Motor neuron (in vitro differentiated cells): Measurements from ENCODE around the gene HOXA5. TPM values are rescaled to one million over a fixed set of nuclear protein-coding genes. Genes with fewer than 3 reads are reported as not detected.

Experiments
- ATAC-seq, 8 experiments: fragments of 200-7000 bp; cut with Tn5 transposase; replicated peaks in 6 of 8; 2 replicates each; pipeline ENCODE4 v1.8.0; 2021; ENCODE audit warnings: mild to moderate bottlenecking in 8 of 8, moderate library complexity in 8 of 8
- H3K27ac ChIP-seq, 2 donors: fragments of 250-450 bp; sonication (Bioruptor Pico); 2 replicates each; pipeline ENCODE4 v1.9.0; 2021; ENCODE audit warnings: antibody characterized with exemption in 2 of 2, mild to moderate bottlenecking in 2 of 2, moderate library complexity in 1 of 2
- H3K4me1 ChIP-seq, 2 donors: fragments of 250-450 bp; sonication (Bioruptor Pico); replicated peaks in 1 of 2; 2 replicates each; pipeline ENCODE4 v1.6.1; 2021; ENCODE audit warnings: antibody characterized with exemption in 2 of 2, mild to moderate bottlenecking in 2 of 2, moderate library complexity in 1 of 2
- H3K4me3 ChIP-seq, 5 donors: fragments of 250-450 bp; sonication (Bioruptor Pico); 2 replicates each; pipeline ENCODE4 v1.9.0; 2021; ENCODE audit warnings: antibody characterized with exemption in 5 of 5, mild to moderate bottlenecking in 5 of 5, moderate library complexity in 4 of 5
- WGBS, 10 experiments: fragments of 450-650 bp; shearing (Covaris generic); methylation state at CpG; one replicate each; pipeline ENCODE4 v1.0.0; 2022; 5-methylcytosine and 5-hydroxymethylcytosine counted together
- in situ Hi-C, 9 experiments: fragments of 400-800 bp; cut with MboI; loops; one replicate each; pipeline ENCODE4 v1.15.0; 2021; ENCODE audit warnings: low sequenced_read_pairs in 9 of 9, low pct_unique_long_range_greater_than_20kb in 2 of 9; ENCODE audit not compliant: unreplicated experiment in 9 of 9
- total RNA-seq, 8 experiments: library from RNA; unstranded; fragments of 300-600 nt; gene quantifications; 2 replicates each; pipeline versions ENCODE4 v1.2.3 to v1.2.4, GENCODE V29; 2022

The HOXA5 gene
- total RNA-seq, 8 experiments from 2014 or later: 10.0 to 121 (median 73.0) TPM

DNA sequence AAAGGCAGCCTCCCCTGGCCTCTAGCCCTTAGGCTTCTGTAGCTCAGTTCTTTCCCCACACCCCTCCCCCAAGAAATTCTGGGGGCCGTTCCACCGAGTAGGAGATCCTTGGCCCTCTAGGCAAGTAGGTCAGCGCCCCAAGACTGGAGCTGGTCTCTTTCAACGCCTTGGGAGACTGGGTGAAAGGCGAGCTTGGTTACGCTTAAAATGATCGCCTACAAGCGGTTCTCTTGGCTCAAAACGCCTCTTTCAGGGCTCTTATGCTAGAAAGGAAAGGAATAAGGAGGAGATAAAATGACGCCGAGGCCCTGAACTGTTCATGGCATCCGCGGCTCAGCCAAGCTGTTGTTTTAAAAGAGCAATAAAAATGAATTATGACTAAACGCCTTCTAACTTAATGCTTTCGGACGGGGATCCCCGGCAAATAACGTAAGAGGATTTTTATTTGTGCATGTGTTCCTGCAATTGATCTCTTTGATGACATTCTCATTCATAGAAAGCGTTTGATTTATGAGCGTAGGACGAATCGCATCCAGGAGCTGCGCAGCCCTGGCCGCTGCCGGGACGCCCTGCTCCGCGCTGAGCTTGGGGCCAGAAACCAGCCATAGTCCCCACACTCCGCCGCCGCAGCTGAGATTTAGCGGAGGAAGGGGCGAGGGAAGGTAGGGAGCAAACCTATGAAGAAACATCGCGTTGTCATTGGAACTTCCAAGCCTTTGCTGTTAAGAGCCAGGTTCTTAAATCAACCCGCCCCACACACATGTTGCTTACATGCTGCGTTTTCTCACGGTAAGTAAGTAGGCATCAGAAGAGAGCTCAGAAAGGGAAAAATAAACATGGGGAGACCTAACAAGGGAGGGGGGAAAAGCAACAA, 44.7 kb downstream of the HOXA5 start:
- peaks cover 0 to 5% of the 10 kb centered on the region in 2 donors for H3K4me1 ChIP-seq
- peak overlapping the region; percentile 51 to 82 (median 69) for H3K4me3 ChIP-seq
- in situ Hi-C loops: loop anchor here in 4 of 9 experiments (10.0 to 25.0 kb wide), 2 partner anchors 237 to 244 kb away; partner anchors contain the start of gene SKAP2 (in 1 of the 4)
- ATAC-seq: peak in 7 of 8 experiments; percentile 2 to 39 (median 21)
- WGBS, 10 experiments: 0 to 77% (median 3%) methylated on average over 2 to 25 of the region's 38 CpGs
- peak overlapping the region; percentile 92 to 98 for H3K27ac ChIP-seq

DNA sequence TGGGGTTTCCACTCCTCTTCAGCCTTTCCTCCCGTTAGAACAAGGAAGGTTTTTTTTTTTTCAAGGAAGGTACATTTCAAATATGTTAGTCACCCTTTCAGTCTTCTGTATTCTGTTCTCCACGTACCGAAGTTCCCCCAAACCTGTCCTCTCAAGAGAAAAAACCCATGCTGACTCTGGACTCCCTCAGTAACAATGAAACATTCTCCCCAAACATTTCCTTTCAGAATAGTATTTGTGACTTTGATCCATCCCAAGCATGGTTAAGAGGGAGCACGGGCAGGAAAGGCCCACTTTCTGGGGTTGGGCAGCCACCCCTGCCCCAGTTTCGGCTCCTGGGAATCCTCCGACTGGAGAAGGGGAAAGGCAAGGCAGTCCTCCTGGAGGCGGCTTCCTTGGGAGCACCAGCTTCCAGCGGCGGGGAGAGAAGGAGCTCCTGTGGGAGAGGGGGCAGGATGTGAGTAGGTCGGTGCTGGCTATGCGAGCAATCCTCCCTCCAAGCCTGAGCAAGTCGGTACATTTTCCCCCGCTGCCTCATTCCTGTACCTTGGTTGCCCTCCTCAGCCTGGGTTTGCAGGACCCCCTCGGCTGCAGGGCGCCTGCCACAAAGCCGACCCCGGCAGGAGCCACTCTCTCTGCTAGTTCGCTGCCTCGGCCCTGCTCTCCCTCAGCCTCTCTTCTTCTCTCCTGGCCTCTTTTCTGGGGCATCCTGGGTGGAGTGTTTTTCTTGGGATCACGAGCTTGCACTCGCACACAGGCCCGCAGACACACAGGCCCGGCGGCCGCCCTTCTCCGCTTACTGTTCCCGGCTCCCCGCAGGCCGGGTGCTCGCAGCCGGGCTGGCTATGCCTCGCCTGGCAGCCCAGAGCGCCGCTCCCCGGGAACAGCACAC, 45.5 kb downstream of the HOXA5 start:
- Histone ChIP-seq H3K4me3 (peak overlapping the region; percentile 51 to 82 (median 69)), H3K4me1 (peaks cover 0 to 5% of the 10 kb centered on the region in 2 donors), H3K27ac (peak overlapping the region; percentile 92 to 98)
- 0 to 50% (median 10%) methylated on average over 1 to 14 of the region's 35 CpGs; no CpG with 5 or more reads in 2 of the 10 experiments for WGBS, 10 experiments
- peak in 3 of 8 experiments; percentile 1 to 25 (median 13) for ATAC-seq
- in situ Hi-C loops: loop anchor here in 4 of 9 experiments (10.0 to 25.0 kb wide), 2 partner anchors 236 to 243 kb away; partner anchors contain the start of gene SKAP2 (in 1 of the 4)

GRCh38 chr7:27096768-27097514, 46.5 kb downstream of the HOXA5 start:
- Histone ChIP-seq H3K27ac (peak overlapping the region; percentile 92 to 98), H3K4me1 (peaks cover 9 to 13% of the 10 kb centered on the region in 2 donors), H3K4me3 (peak overlapping the region; percentile 51 to 82 (median 69))
- ATAC-seq: peak in 2 of 8 experiments; percentile 3 to 14
- in situ Hi-C loops: loop anchor here in 4 of 9 experiments (10.0 to 25.0 kb wide), 2 partner anchors 235 to 242 kb away; partner anchors contain the start of gene SKAP2 (in 1 of the 4)
- 0 to 11% (median 0%) methylated on average over 1 to 13 of the region's 41 CpGs; no CpG with 5 or more reads in 2 of the 10 experiments for WGBS, 10 experiments

DNA sequence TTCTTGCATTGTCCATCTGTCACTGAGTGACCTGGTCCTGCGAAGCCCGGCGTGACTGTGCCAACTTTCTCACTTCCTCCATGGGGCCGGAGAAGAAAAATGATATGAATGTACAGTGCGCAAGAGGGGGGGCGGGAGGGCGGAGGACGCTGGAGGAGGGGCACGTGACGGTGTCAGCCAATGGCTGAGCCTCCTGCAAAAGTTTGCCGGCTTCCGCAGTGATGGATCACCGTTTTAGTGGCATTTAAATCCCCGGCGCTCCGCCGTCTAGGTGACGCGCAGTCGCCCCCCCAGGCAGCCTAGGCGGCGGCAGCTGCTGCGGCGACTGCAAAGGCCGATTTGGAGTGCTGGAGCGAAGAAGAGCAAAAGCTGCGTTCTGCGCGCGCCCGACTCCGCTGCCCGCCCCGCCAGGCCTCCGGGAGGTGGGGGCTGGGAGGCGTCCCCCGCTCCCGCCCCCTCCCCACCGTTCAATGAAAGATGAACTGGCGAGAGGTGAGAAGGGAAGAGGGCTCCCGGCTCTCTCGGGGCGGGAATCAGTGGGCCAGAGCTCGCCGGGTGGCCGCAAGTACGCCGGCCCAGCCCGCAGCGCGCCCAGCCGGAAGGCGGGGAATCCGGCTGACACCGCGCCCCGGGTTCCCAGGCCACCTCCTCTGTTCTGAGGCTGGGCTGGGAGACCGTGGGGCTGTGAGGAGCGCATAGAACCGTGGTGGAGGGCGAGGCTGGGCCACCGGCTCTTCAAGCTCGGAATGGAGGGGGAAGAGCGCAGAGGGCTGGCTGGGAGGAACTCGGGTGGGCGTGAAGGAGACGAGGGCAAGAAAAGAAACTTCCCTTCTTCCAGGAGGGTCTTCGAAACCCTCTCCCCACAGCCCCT, 47.3 kb downstream of the HOXA5 start, which contains the start of gene HOXA1:
Gene HOXA1 (minus strand): TSS at position 104 of the 871 bp plus-strand sequence. CDS start 88 bp downstream, at position 16.
- in situ Hi-C loops: loop anchor here in 4 of 9 experiments (10.0 to 25.0 kb wide), 2 partner anchors 234 to 241 kb away; partner anchors contain the start of gene SKAP2 (in 1 of the 4)
- peak; percentile 66 to 81 (median 76) for ATAC-seq
- peak within 1 kb of the TSS; percentile 92 to 98 for H3K27ac ChIP-seq
- H3K4me3 ChIP-seq: peak within 1 kb of the TSS; percentile 51 to 82 (median 69)
- 0% methylated on average over 1 to 8 of the region's 68 CpGs; no CpG with 5 or more reads in 6 of the 10 experiments for WGBS, 10 experiments
- H3K4me1 ChIP-seq: peaks cover 15 to 21% of the 10 kb centered on the region in 2 donors

DNA sequence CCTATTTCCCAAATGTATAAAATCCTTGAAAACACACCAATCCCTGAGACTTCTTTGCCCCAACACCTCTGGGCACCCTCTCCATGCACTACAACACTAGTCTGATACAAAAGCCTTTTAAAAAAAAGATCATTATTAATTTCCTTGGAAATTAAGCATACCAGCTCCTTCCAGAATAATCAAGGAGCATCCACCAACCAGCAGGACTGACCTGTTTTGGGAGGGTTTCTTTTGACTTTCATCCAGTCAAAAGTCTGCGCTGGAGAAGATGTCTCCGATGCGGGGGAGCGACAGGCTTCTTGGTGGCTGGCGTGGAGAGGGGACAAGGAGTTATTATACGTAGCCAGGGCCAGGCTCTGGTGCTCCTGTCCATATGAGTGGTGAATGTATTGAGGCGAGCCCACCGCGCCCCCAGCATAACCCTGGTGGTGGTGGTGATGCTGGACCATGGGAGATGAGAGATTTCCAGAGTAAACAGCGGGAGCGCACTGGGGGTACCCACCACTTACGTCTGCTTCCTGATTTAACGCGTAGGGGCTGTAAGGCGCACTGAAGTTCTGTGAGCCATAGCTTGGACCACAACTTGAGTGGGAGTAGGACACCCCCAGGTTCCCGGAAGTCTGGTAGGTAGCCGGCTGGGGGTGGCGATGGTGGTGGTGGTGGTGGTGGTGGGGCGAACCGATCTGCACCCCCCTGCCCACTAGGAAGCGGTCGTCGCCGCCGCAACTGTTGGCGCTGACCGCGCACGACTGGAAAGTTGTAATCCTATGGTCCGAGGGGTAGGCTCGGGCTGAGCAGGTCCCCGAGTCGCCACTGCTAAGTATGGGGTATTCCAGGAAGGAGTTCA, 48.2 kb downstream of the HOXA5 start:
- WGBS, 10 experiments: 0 to 100% (median 0%) methylated on average over 1 to 10 of the region's 33 CpGs; no CpG with 5 or more reads in 4 of the 10 experiments
- peak overlapping the region; percentile 51 to 82 (median 69) for H3K4me3 ChIP-seq
- H3K4me1 ChIP-seq: peaks cover 22 to 30% of the 10 kb centered on the region in 2 donors
- in situ Hi-C loops: loop anchor here in 4 of 9 experiments (10.0 to 25.0 kb wide), 2 partner anchors 233 to 240 kb away; partner anchors contain the start of gene SKAP2 (in 1 of the 4)
- ATAC-seq: peak in 5 of 8 experiments; percentile 1 to 12 (median 4)
- H3K27ac ChIP-seq: peak overlapping the region; percentile 69

DNA sequence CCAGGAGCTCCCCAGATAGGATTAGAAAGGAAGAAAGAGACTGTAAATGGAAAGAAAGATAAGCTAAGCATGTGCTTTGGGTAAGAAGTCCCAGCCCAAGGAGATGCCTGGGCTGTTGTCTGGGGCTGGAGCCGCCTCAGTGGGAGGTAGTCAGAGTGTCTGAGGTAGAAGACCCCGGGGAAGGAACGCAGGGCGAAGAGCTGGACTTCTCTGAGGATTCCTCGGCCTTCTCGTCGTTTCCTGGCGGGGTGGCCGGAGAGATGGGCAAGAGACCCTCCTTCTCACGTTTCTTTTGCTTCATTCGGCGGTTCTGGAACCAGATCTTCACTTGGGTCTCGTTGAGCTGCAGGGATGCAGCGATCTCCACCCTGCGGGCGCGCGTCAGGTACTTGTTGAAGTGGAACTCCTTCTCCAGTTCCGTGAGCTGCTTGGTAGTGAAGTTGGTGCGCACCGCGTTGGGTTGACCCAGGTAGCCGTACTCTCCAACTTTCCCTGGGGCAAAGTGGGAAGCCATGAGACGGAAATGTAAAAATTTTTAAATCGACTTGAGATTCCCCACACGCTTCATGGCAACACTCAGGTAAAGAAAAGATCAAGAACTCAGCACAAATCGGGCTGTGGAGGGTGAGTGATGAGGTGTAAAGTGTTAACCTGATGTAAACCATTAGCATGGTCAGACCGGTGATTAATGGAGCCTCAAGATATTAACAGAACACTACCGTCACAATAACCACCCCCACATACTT, 49.0 kb downstream of the HOXA5 start:
- H3K4me1 ChIP-seq: peaks cover 30 to 33% of the 10 kb centered on the region in 2 donors
- peak overlapping the region; percentile 69 for H3K27ac ChIP-seq
- WGBS, 10 experiments: 0 to 73% (median 27%) methylated on average over 1 to 10 of the region's 29 CpGs; no CpG with 5 or more reads in 4 of the 10 experiments
- no peak for ATAC-seq
- in situ Hi-C loops: loop anchor here in 4 of 9 experiments (10.0 to 25.0 kb wide), 2 partner anchors 232 to 240 kb away; partner anchors contain the start of gene SKAP2 (in 1 of the 4)
- peak overlapping the region; percentile 51 to 82 (median 69) for H3K4me3 ChIP-seq

DNA sequence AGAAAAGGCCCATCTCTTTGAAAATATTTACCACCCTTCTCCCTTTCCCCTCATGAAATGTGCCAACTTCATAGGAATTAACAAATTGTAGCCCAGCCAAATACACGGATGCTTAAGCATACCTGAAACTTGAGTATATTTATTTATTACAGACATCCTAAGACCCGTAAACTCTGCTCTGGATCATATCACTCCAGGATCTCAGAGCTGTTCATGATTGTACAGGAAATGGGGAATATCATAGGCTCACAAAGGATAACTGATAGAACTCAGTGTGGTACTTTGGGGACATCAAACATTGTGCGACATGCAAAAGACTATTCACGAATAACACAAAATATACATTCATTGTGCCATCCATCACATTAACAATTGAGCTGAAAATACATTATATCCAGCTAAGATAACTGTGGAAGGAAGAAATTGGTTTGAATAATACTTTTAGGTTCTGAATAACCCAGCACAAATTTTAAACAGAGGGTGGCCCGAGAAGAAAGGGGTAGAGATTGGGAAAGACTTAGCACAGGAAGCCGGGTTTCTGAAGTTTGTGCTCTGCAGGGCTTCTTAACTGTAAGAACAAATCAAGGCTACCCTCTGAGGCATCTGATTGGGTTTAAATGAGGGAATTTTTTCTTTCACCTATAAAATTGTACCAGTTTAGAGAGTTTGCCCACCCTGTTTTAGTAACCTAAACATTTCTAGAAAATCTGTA, 50.1 kb downstream of the HOXA5 start:
- H3K4me1 ChIP-seq: peaks cover 30 to 44% of the 10 kb centered on the region in 2 donors
- ATAC-seq: no peak
- 0 to 90% (median 13%) methylated on average over 1 to 6 of the region's 6 CpGs for WGBS, 10 experiments
- in situ Hi-C loops: loop anchor here in 4 of 9 experiments (10.0 to 25.0 kb wide), 2 partner anchors 231 to 239 kb away; partner anchors contain the start of gene SKAP2 (in 1 of the 4)
- H3K27ac ChIP-seq: peak overlapping the region in 1 of 2 donors; percentile 69
- peak overlapping the region; percentile 51 to 82 (median 69) for H3K4me3 ChIP-seq

- ATAC-seq: no peak
- Histone ChIP-seq H3K4me1 (peaks cover 30 to 44% of the 10 kb centered on the region in 2 donors), H3K4me3 (peak overlapping the region; percentile 1 to 82 (median 65)), H3K27ac (peak overlapping the region in 1 of 2 donors; percentile 26)
- in situ Hi-C loops: loop anchor here in 4 of 9 experiments (10.0 to 25.0 kb wide), 2 partner anchors 230 to 238 kb away; partner anchors contain the start of gene SKAP2 (in 1 of the 4)
- 8 to 100% (median 67%) methylated on average over 1 of the region's 1 CpG; no CpG with 5 or more reads in 3 of the 10 experiments for WGBS, 10 experiments
Measured at GRCh38 chr7:27092819-27093110, 50.7 kb downstream of the HOXA5 start.
